Activated CD8-positive, alpha-beta memory T cell treated with anti-CD3 and anti-CD28 coated beads, Interleukin-2, amount 50 U/mL, for 24 hours (primary cell): ENCODE results near the gene EFEMP2.

Experiments
- DNase-seq: peaks from one replicate; pipeline ENCODE4 v3.0.0-alpha.2; 2020; ENCODE audit errors: extremely low read depth

Gene EFEMP2

GRCh38 chr11:65866509-65867283 is 5.9 kb downstream of the EFEMP2 start:
- DNase-seq = no peak

- no peak for DNase-seq
Measured at GRCh38 chr11:65865550-65866172, 6.9 kb downstream of the EFEMP2 start.

DNA sequence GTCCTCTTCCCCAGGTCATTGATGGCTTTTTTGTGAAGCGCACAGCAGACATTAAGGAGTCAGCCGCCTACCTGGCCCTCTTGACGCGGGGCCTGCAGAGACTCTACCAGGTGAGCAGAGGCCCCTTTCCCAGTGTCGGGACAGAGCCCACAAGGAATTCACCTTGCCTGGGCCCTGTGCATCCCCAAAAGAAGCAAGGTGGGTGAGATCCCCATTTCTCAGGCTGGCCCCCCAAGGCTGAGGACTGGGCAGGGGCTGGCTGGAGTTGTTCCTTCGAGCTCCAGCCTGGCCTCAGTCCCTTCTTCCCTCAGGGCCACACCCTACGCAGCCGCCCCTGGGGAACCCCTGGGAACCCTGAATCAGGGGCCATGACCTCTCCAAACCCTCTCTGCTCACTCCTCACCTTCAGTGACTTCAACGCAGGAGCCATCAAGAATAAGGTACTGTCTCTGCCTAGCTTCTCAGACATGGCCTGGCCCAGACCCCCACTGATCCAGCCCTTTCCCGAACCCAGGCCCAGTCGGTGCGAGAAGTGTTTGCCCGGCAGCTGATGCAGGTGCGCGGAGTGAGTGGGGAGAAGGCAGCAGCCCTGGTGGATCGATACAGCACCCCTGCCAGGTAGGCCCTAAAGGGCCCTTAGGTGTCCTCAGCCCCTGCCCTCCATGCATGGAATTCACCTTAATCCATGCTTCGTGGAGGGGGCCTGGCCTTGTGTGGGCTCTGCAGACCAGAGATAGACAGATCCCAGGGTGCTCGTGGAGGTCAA is 7.7 kb downstream of the EFEMP2 start:
- no peak for DNase-seq

DNA sequence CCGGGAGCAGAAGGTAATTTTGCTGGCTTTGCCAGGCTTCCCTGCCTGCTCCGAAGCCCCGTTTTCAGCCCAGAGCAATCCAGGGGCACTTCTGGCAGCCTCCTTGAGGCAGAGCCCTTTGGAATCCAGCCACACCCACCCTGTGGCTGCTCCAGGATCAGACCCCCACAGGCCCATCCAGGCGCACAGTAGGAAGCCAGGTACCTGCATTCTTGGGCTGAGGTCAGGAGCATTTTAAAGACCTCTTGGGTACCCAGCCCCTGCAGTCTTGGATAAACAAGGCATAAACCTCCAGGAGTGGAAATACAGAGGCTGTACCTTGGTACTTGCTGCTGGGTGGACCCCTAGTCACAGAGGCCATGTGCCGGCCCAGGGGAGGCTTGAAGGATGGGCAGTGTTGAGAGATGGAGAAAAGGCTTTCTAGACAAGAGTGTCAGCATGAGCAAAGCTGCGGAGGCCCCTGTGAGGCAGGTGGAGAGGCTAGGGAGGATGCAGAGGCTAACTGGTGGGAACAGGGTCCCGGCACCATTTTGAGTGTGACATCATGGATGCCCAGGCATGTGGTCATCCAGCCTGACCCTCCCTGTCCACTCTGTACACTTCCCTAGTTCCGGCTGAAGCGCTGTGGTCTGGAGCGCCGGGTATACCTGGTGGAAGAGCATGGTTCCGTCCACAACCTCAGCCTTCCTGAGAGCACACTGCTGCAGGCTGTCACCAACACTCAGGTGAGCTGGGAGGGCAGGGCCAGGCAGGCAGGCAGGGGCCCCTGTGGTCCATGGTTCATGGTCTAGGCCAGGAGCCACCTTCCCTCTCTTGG is 8.5 kb downstream of the EFEMP2 start:
- DNase-seq = no peak

- DNase-seq = no peak
Measured at GRCh38 chr11:65862941-65863888, 9.4 kb downstream of the EFEMP2 start.

GRCh38 chr11:65862191-65862735 is 10.3 kb downstream of the EFEMP2 start:
- no peak for DNase-seq

DNA sequence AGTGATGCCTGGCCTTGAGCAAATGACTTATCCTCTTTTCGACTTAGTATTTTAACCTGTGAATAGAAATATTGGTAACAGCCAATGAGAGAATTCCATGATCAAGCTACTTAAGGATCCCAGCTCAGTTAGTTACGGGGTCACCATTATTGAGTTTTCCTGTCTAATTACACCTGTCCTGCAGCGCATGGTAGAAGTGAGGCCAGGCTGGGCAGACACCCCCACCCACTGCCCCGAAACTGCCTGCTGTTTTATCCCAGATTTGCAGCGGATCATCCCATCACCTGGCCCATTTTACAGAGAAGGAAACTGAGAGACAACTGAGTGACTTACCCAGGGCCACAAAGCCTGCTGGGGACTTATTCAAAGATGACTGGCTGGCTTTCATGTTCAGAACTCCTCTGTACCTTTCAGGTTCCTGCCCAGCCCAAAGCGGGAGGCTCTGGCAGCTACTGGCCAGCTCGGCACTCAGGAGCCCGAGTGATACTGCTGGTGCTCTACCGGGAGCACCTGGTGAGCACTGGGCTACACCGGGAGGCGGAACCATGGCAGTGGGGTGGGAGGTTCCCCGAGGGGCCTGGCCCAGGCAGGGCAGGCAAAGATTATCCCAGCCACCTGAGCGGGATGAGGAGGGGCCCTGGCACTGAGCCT is 10.9 kb downstream of the EFEMP2 start:
- DNase-seq = no peak

DNA sequence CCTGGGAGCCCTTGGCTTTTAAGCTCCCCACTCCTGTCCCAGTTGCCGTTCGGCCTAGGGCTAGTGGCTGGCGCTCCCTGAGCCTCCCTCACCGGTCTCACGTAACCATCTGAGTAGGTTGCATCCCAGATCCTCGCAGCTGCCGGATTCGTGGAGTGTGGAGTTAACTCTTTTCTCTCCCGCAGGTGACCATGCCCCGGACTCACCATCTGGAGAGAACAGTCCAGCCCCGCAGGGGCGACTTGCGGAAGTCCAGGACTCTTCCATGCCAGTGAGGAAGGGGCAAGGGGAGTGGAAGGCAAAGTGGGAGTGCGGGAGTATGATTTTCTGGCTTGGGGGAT is 11.5 kb downstream of the EFEMP2 start:
- DNase-seq = no peak

GRCh38 chr11:65860278-65861164 is 12.1 kb downstream of the EFEMP2 start, which contains the start of gene MUS81:
Gene MUS81, plus strand, starts transcription at chr11:65860433. Its CDS starts 321 bp downstream, at chr11:65860754.
- DNase-seq = peak; percentile 93

DNA sequence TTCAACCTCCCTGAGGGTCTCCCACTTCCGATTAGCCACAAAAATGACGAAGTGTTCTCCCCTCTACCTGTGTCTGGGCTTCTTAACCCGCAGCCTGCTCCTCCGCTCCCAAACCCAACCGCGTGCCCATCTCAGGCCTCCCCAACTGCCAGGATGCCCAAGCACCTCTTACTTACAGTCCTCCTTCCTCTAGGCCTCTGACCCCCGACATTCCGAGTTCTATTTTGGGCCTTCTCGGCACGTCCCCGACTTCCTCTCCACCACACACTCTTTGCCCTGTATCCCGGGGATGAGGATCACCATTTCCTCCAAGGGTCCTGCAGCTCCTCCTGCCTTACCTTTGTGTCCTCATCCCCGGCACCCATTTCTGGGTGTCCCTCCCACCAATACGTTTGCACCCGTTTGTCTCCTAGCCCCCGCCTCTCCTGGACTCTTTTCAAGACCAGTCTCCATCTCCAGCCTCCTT is 12.8 kb downstream of the EFEMP2 start:
- DNase-seq = no peak

- peak; percentile 95 for DNase-seq
Measured at GRCh38 chr11:65859095-65859811, 13.3 kb downstream of the EFEMP2 start.

GRCh38 chr11:65858681-65859087 is 13.9 kb downstream of the EFEMP2 start:
- DNase-seq = no peak

DNA sequence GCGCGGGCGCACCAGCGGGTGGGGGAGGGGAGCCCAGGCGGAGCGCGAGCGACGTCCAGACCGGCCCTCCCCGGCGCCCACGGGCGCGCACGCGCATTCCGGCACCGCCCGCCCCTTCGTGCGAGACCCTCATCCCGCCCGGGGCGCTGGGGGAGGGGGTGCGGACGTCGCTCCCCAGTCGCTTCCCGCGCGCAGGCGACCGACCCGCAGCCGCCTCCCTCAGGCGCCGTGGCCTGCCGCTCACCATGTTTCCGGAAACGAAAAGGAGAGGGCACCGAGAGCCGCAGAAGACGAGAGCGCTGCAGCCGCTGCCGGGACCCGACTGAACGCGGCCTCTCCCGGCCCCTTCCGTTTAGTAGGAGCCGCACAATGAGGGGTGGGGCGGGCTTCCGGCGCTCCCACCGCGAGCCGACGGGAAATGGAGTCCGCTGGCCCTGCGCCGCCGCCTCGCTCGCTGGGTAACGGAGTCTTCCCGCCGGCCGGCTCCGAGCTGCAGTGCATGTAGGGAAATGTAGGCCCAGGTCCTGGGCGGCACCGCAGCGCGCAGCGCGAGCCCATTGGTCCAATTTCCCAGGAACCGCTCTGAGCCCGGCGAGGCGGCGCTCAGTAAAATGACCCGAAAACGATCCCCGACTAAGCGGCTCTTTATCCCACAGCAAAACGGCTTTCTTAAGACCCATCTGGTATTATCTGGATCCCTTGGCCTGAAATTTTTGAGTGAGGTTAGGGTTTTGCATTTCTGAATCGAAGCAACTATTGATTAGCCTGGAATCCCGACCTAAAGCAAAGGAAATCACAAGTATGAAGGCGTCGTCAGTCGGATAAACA is 14.5 kb downstream of the EFEMP2 start, which contains the start of gene CFL1:
TSS of gene CFL1 (minus strand) at position 328 of the 828 bp plus-strand sequence. CDS start at position 247, 81 bp downstream.
- DNase-seq = peak; percentile 88

DNA sequence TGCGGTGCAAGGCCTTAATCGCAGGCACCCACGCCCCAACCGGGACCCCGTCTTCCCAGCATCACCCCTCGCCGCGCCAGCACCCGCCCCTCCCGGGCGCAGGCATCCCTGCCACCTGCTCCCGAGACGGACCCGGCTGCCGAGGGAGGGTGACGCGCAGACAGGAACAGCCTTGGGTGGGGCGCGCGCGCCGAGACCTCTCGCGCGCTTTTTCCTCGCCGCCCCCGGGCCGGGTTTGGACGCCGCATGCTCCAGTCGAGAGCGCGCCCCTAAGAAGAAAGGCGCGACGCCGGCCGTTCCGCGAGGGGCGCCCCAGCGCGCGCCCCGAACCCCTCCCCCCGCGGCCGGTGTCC is 15.1 kb downstream of the EFEMP2 start:
- DNase-seq = no peak

DNA sequence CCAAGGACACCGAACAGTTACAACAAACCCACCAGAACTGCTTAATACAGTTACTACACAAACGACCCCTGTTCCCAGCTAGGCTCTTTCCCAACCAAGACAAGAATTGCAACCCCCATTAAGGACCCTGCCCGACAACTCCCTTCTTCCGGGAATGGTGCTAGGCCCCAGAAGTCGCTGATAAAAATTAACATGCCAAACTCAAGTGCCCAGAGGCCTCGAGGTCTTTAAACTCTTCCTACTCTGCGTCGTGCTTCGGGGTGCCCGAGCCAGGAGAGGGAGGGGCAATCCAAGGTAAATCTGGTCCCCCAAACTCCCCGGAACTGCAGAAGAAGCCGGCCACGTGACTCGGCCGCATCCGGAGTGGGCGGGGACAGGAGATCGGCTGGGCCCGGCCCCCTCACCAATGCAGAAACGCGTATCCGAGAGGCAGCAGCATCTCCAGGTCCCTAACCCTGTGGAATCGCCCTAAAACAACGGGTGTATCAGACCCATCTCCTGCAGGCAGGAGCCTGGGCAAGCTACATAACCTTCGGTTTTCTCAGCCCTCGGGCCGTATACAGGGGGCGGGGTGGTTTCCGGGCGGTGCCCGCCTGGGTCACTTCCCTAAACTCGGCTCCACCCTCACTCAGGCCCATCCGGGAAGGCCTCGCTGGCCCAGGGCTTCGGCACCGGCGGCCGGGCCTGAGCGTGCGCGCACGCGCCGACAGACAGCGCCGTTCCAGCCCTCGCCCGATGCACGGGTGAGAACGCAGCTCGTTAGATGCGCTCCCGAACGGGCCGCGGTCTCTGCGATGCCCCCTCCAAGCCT is 15.7 kb downstream of the EFEMP2 start:
- DNase-seq = peak; percentile 62

DNA sequence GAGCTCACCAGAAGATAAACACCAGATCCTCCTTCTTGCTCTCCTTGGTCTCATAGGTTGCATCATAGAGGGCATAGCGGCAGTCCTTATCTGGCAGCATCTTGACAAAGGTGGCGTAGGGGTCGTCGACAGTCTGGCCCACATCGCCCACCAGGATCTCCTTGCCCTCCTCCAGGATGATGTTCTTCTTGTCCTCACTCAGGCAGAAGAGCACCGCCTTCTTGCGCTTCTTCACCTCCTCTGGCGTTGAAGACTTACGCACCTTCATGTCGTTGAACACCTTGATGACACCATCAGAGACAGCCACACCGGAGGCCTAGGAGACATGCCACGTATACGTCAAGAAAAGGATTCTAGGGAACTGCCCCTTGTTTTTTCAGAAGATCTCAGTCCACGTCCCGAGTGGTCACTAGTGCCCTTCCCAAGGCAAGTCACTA is 16.7 kb downstream of the EFEMP2 start:
- no peak for DNase-seq
